HCT116 (cell line): ENCODE results near the gene HVCN1.

Source experiments
- CEBPB ChIP-seq: IDR thresholded peaks from 2 replicates; pipeline ENCODE4 v1.6.1; 2012; ENCODE audit warnings: low read depth
- CTCF ChIP-seq, 3 experiments: fragments of 200-600 bp in 1 of 3; sonication (generic) in 1 of 3; IDR thresholded peaks in 2 of 3; conservative IDR thresholded peaks in 1 of 3; 2 replicates each; pipeline ENCODE4 v1.5.1; 2012 to 2017; ENCODE audit warnings: low read depth in 2 of 3, low read length in 2 of 3, antibody characterized with exemption in 1 of 3, borderline replicate concordance in 1 of 3, control low read depth in 1 of 3, mild to moderate bottlenecking in 1 of 3, mixed read lengths in 1 of 3, mixed run types in 1 of 3, moderate library complexity in 1 of 3; ENCODE audit not compliant: insufficient read depth in 1 of 3
- EGR1 ChIP-seq: IDR thresholded peaks from 2 replicates; pipeline ENCODE4 v1.6.1; 2012; ENCODE audit warnings: low read depth
- EZH2phosphoT487 ChIP-seq: fragments of 200-600 bp; IDR thresholded peaks from 2 replicates; pipeline ENCODE4 v1.6.1; 2018; ENCODE audit warnings: antibody characterized with exemption, borderline replicate concordance
- FOSL1 ChIP-seq: IDR thresholded peaks from 2 replicates; pipeline ENCODE4 v1.6.1; 2012; ENCODE audit warnings: low read depth
- POLR2AphosphoS5 ChIP-seq: IDR thresholded peaks from 2 replicates; pipeline ENCODE4 v1.6.1; 2011; ENCODE audit warnings: mild to moderate bottlenecking, low read depth, low read length, moderate library complexity
- RAD21 ChIP-seq: IDR thresholded peaks from 2 replicates; pipeline ENCODE4 v1.6.1; 2012; ENCODE audit warnings: low read depth, mild to moderate bottlenecking

GRCh38 chr12:110732572-110732971 is 43.7 kb upstream of the HVCN1 start:
- TF ChIP-seq CTCF (IDR thresholded peaks at IDR 0.05 in 2 of 3, conservative IDR thresholded peaks at IDR 0.05 in 1 of 3; ENCODE audit: borderline replicate concordance in 1 of 3, insufficient read depth in 1 of 3, low read depth in 2 of 3, low read length in 2 of 3) (no peak), RAD21 (no peak), EZH2phosphoT487 (no peak), CEBPB (no peak), POLR2AphosphoS5 (no peak), FOSL1 (no peak), EGR1 (no peak)
